HEK293T (cell line): Measurements from ENCODE around the gene INHBA.

Source experiments
- BHLHE40 ChIP-seq: fragments of 450-650 bp; IDR thresholded peaks from 2 replicates; pipeline ENCODE4 v1.6.1; 2016; ENCODE audit warnings: mild to moderate bottlenecking, moderate library complexity, borderline replicate concordance
- FOXK2 ChIP-seq: fragments of 450-650 bp; IDR thresholded peaks from 2 replicates; pipeline ENCODE4 v1.6.1; 2016; ENCODE audit warnings: mild to moderate bottlenecking
- FOXM1 ChIP-seq: fragments of 450-650 bp; IDR thresholded peaks from 2 replicates; pipeline ENCODE4 v1.6.1; 2017; ENCODE audit warnings: mild to moderate bottlenecking, borderline replicate concordance
- HDGF ChIP-seq: fragments of 450-650 bp; IDR thresholded peaks from 2 replicates; pipeline ENCODE4 v1.6.1; 2017; ENCODE audit warnings: antibody characterized with exemption, borderline replicate concordance
- LEF1 ChIP-seq: fragments of 450-650 bp; IDR thresholded peaks from 2 replicates; pipeline ENCODE4 v1.6.1; 2017; ENCODE audit warnings: mild to moderate bottlenecking, borderline replicate concordance
- NFRKB ChIP-seq: fragments of 450-650 bp; IDR thresholded peaks from 2 replicates; pipeline ENCODE4 v1.6.1; 2016; ENCODE audit warnings: mild to moderate bottlenecking, moderate library complexity
- SP1 ChIP-seq: fragments of 450-650 bp; IDR thresholded peaks from 2 replicates; pipeline ENCODE4 v1.6.1; 2017
- SUZ12 ChIP-seq: fragments of 450-650 bp; IDR thresholded peaks from 2 replicates; pipeline ENCODE4 v1.6.1; 2016; ENCODE audit warnings: mild to moderate bottlenecking
- TARDBP ChIP-seq: fragments of 450-650 bp; IDR thresholded peaks from 2 replicates; pipeline ENCODE4 v1.6.1; 2016
- ZNF384 ChIP-seq: fragments of 450-650 bp; IDR thresholded peaks from 2 replicates; pipeline ENCODE4 v1.6.1; 2016
- TF ChIP-seq, protein P1 (sequence below): fragments of 450-650 bp; IDR thresholded peaks from 2 replicates; pipeline ENCODE4 v1.6.1; 2016

DNA sequence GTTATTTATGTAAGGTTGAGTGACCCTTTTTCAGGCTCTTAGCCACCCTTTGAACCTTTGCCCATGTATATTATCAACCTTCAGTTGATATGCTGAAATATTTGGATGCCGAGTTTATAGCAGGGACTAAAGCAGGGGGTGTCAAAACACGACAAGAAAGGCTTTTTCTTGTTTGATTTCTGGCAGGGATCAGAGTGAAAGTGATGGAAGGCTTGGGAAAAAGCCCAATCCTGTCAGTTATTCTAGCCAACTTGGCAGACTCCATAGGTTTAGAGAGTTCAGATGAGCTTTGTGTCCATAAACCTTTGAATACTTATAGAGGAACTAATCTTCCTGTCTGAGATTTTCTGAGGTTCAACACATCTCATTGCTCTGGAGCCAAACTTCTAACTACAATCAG is 47.5 kb downstream of the INHBA start:
- TF ChIP-seq FOXK2 (no peak), BHLHE40 (no peak), SUZ12 (no peak), SP1 (no peak), NFRKB (no peak), TARDBP (no peak), FOXM1 (no peak), HDGF (no peak), LEF1 (no peak), ZNF384 (no peak)
- TF ChIP-seq, protein P1, sequence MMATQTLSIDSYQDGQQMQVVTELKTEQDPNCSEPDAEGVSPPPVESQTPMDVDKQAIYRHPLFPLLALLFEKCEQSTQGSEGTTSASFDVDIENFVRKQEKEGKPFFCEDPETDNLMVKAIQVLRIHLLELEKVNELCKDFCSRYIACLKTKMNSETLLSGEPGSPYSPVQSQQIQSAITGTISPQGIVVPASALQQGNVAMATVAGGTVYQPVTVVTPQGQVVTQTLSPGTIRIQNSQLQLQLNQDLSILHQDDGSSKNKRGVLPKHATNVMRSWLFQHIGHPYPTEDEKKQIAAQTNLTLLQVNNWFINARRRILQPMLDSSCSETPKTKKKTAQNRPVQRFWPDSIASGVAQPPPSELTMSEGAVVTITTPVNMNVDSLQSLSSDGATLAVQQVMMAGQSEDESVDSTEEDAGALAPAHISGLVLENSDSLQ = no peak
